HG03457 (cell line): ENCODE results near the gene SON.
"Not testable (repeated sequence)": the region's sequence is repeated elsewhere in the genome, so short reads cannot be mapped to it uniquely, and the experiment has no call there.

Source experiments
- ATAC-seq: cut with Tn5 transposase; IDR thresholded peaks from one replicate; pipeline ENCODE4 v1.9.1; 2021; ENCODE audit warnings: moderate number of reproducible peaks; ENCODE audit not compliant: unreplicated experiment

SON gene, protein sequence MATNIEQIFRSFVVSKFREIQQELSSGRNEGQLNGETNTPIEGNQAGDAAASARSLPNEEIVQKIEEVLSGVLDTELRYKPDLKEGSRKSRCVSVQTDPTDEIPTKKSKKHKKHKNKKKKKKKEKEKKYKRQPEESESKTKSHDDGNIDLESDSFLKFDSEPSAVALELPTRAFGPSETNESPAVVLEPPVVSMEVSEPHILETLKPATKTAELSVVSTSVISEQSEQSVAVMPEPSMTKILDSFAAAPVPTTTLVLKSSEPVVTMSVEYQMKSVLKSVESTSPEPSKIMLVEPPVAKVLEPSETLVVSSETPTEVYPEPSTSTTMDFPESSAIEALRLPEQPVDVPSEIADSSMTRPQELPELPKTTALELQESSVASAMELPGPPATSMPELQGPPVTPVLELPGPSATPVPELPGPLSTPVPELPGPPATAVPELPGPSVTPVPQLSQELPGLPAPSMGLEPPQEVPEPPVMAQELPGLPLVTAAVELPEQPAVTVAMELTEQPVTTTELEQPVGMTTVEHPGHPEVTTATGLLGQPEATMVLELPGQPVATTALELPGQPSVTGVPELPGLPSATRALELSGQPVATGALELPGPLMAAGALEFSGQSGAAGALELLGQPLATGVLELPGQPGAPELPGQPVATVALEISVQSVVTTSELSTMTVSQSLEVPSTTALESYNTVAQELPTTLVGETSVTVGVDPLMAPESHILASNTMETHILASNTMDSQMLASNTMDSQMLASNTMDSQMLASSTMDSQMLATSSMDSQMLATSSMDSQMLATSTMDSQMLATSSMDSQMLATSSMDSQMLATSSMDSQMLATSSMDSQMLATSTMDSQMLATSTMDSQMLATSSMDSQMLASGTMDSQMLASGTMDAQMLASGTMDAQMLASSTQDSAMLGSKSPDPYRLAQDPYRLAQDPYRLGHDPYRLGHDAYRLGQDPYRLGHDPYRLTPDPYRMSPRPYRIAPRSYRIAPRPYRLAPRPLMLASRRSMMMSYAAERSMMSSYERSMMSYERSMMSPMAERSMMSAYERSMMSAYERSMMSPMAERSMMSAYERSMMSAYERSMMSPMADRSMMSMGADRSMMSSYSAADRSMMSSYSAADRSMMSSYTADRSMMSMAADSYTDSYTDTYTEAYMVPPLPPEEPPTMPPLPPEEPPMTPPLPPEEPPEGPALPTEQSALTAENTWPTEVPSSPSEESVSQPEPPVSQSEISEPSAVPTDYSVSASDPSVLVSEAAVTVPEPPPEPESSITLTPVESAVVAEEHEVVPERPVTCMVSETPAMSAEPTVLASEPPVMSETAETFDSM (N-terminal part only)

DNA sequence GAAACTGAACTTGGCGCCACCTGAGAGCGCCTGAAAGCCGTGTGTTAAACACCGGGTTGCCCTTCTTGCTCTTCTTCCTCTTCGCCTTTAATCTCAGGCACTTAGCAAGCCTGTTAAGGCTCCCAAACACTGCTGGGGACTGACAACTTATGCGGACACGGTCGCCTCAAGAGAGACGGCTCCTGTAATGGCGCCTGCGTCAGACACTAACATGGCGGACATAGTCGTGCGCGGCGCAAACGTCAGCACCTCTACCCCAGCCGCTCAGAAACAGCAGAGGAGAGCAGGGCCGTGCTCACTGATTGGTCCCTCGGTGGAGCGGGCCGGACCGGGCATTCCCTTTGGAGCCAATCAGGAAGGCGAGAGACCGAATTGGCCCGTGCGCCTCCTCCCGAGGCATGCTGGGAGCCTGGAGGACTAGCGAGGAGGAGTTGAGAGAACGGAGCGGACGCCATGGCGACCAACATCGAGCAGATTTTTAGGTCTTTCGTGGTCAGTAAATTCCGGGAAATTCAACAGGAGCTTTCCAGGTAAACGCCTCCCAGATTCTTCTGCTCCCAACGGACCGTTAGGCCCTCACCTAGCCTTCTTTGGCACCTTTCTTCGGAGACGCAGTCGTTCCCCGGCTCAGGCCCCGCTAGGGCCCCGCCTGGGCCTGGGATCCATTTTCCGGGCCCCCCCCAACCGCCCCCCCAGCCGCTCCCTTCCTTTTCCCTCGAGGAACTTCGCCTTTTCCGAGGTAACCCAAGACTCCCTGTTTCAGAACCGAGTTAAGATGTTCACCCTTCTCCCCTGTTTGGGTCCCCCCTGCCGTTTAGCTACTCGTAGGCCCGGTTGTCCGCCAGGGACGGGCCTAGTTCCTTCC, at the start of gene SON:
Gene SON (plus strand): TSS at position 399 of the 865 bp plus-strand sequence. CDS start 55 bp downstream, at position 454.
- peak; percentile 89 for ATAC-seq

DNA sequence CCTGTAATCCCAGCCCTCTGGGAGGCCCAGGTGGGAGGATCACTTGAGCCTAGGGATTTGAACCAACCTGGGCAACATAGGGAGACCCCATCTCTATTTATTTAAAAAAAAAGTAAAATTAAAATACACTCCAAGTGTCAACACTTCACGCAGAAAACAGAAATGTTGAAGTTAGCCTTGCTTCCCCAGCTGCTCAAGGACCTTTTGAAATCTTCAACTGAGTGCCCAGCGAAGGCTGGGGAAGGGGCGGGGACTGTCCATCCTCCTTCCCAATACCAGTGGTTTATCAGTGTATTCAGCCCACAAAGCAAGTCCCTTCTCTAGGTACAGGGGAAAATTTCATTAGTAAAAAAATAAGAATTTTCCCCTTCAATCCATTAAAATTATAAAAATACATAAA, 49.1 kb upstream of the SON start:
- no peak for ATAC-seq

DNA sequence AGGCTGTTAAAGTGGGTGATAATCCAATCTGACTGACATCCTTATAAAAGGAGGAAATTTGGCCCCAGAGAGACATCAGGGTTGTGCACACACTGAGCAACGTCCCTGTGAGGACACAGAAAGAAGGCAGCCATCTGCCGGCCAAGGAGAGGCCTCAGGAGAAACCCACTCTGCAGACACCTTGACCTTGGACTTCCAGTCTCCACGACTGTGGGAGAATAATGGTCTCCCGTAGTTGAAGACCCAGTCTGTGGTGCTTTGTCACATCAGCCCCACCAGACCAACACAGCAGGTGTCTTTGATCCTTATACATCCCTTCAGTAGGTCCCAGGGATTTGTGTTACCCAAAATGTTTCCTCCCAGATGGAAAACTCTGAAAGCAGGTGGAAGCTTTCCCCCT, 47.1 kb upstream of the SON start:
- ATAC-seq = no peak

- no peak for ATAC-seq
Observed at GRCh38 chr21:33496345-33496744, 46.5 kb upstream of the SON start.

GRCh38 chr21:33505833-33506232, 37.0 kb upstream of the SON start:
- ATAC-seq = no peak

DNA sequence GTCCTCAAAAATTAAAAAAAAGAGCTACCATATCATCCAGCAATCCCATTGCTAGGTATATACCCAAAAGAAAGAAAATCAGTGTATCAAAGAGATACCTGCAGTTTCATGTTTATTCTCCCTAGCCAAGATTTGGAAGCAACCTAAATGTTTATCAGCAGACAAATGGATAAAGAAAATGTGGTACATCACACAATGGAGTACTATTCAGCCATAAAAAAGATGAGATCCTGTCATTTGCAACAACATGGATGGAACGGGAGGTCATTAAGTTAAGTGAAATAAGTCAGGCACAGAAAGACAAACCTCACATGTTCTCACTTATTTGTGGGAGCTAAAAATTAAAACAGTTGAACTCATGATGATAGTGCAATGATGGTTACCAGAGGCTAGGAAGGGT, 35.8 kb upstream of the SON start:
- not testable (repeated sequence) for ATAC-seq

DNA sequence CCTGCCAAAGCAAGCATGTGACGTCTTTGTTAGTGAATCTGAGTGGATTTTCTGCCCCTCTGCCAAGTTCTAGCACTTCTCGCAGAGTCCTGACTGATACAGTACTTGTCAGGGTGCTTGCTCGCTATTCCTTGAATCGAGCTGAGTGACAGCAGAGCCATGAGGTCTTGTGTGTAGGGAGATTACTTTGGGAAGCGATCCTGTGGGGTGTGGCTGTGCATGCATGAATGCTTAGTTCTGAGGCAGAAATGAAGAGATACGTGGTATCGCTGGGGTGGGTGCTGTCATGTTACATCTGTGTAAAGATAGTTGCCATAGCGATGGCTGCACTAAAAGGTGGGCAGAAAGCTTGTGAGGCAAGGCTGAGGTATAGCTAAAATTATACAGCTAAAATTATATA, 32.0 kb upstream of the SON start:
- no peak for ATAC-seq

DNA sequence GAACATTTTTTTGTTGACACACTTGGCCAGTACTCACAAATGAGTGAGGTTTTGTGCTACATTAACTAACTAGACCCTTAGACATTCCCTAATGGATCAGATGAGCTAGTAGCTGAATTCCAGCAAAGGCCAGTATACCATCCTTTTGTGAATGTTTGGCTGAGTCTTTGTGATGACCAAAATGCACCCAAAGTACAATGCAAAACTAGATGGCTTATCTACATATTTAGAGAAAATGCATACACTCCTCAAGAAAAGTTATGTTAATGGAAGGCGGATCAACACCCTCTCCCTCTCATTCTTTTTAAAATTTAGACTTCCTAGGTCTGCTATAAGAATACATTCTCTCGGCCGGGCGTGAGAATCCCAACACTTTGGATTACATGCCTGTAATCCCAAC, 31.2 kb upstream of the SON start:
- no peak for ATAC-seq

- no peak for ATAC-seq
Observed at GRCh38 chr21:33512481-33512880, 30.4 kb upstream of the SON start.

DNA sequence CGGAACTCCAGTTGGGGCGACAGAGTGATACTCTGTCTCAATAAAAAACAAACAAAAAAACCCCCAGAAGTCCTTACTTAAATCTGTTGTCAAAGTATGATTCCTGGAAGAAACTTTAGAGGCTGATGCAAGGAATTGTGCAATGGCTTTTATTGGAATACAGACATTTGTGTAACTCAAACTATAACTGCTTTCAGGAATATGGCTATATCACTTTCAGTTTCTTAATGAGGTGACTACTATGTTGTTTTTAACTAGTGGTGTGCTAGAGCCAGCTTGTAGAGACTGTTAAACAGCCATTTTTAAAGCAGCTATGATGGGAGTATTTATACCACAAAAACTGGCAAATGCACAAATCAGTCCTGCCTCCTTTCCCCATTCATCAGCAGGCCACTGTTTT, 28.6 kb upstream of the SON start:
- ATAC-seq = no peak

GRCh38 chr21:33518899-33519298, 23.9 kb upstream of the SON start:
- ATAC-seq = no peak

DNA sequence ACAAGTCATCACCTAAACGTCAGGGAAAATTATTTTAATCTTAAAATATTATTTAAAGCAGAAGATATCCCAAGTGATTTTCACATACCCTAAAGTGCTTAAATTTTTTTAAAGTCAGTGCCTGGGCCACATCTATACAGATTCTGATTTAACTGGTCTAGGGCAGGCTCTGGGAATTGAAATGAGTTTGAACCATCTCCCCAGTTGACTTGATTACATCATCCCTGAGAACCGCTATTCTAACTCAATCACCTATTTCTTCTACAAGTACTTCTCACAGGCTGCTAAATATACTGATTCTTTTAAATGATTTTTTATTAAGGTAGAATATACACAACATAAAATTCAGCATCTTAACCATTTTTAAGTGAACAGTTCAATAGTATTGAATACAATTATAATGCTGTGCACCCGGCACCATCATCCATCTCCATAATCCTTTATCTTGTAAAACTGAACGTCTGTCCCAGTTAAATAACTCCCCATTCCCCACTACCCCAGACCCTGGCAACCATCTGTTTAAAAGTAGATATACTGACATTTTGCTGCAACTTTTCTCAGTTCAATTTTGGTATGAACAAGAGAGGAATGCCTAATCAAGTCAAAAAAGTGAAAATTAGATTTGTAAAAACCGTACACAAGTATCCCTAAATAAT, 20.4 kb upstream of the SON start:
- no peak for ATAC-seq

DNA sequence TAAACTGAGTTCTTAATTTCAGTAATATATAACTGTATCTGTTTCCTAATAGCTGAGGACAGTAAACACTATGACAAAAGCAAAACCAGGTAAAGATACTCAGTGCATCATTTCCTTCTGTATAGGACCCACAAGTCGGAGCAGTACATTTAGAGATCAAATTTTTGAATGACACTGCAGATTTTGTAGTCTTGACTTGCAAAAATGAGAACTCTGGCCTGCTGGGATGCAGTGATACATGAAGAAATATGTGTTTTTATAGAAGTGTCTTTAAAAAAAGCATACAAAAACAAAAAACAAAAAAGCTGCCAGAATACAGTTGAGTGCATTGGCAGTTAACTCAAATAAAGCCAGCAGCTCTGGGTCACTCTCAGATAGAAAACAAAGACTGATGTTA, 19.9 kb upstream of the SON start:
- no peak for ATAC-seq

GRCh38 chr21:33531007-33531406, 11.8 kb upstream of the SON start:
- no peak for ATAC-seq

DNA sequence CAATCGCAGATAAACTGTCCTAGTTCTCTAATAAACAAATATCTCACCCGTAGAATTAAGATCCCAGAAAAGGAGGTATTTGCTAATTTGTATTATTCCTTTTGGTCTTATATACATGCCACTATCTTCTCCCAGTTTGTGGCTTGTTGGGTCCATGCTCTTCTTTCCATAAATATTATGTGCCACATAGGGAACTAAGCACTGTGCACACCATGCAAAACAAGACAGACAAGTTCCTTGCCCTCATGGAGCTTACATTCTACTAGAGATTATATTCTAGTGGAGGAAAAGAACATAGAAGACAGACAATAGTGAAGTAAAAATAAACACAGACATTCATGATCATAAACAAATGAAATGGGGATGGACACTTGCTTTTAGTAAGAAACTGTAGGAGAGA, 5.6 kb upstream of the SON start:
- no peak for ATAC-seq

DNA sequence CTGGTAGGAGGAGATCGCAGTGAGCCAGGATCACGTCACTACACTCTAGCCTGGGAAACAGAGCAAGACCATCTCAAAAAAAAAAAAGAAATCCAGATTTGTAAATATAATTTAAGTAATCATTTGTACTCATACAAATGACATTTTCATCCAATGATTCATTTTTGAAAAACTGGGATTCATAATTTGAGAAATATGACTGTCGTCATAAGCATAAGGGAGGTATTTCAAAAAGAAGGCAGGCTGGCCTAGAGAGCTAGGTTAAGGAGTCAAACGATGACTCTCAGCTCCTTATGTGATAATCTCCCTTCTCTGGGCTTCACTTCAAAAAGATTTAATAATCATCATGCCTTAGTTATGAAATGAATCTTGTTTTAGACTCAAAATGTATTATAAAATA, 3.2 kb upstream of the SON start:
- ATAC-seq = no peak

GRCh38 chr21:33540711-33541104, 2.1 kb upstream of the SON start:
- no peak for ATAC-seq

DNA sequence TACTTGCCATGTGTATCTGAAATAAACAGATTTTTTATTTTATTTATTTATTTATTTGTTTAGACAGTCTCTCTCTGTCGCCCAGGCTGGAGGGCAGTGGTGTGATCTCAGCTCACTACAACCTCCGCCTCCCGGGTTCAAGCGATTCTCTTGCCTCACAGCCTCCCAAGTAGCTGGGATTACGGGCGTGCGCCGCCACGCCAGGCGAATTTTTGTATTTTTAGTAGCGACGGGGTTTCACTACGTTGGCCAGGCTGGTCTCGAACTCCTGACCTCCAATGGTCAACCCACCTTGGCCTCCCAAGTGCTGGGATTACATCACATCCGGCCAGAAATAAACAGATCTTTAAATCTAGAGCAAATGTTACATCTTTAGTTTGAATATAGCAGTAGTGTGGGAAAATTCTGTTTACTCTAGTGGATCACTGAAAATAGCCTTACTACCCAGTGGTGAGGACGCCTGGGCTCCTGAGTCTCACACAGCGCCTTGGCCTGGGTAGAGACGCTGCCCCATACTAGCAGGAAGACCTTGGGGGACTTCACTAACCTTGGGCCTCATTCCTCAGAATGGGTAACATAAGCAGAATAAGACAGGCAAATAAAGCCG, 1.6 kb upstream of the SON start:
- ATAC-seq = no peak
